Astrocyte of the spinal cord (primary cell): ENCODE measurements around the gene HOXA1.

Experiments
- DNase-seq: peaks from one replicate; pipeline ENCODE4 v3.0.0; 2011; ENCODE audit warnings: low read depth, low spot score
- H3K4me3 ChIP-seq: 2 replicates; pipeline ENCODE4 v1.5.1; 2011; ENCODE audit warnings: low read depth, mild to moderate bottlenecking, low read length, moderate library complexity
- in situ Hi-C: cut with HindIII; loops from 2 replicates; pipeline ENCODE4 v1.10.0; 2017; ENCODE audit warnings: low sequenced_read_pairs
- TF ChIP-seq, protein P1 (sequence below): IDR thresholded peaks from 2 replicates; pipeline ENCODE4 v1.5.1; 2012; ENCODE audit warnings: low read depth, mild to moderate bottlenecking, low read length, inconsistent platforms

The HOXA1 gene

GRCh38 chr7:27109466-27110185 is 13.8 kb upstream of the HOXA1 start:
- in situ Hi-C loops, result no loop called here
- TF ChIP-seq, protein P1, sequence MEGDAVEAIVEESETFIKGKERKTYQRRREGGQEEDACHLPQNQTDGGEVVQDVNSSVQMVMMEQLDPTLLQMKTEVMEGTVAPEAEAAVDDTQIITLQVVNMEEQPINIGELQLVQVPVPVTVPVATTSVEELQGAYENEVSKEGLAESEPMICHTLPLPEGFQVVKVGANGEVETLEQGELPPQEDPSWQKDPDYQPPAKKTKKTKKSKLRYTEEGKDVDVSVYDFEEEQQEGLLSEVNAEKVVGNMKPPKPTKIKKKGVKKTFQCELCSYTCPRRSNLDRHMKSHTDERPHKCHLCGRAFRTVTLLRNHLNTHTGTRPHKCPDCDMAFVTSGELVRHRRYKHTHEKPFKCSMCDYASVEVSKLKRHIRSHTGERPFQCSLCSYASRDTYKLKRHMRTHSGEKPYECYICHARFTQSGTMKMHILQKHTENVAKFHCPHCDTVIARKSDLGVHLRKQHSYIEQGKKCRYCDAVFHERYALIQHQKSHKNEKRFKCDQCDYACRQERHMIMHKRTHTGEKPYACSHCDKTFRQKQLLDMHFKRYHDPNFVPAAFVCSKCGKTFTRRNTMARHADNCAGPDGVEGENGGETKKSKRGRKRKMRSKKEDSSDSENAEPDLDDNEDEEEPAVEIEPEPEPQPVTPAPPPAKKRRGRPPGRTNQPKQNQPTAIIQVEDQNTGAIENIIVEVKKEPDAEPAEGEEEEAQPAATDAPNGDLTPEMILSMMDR, result no peak
- peak overlapping the region; percentile 20 for H3K4me3 ChIP-seq
- peak; percentile 40 for DNase-seq

DNA sequence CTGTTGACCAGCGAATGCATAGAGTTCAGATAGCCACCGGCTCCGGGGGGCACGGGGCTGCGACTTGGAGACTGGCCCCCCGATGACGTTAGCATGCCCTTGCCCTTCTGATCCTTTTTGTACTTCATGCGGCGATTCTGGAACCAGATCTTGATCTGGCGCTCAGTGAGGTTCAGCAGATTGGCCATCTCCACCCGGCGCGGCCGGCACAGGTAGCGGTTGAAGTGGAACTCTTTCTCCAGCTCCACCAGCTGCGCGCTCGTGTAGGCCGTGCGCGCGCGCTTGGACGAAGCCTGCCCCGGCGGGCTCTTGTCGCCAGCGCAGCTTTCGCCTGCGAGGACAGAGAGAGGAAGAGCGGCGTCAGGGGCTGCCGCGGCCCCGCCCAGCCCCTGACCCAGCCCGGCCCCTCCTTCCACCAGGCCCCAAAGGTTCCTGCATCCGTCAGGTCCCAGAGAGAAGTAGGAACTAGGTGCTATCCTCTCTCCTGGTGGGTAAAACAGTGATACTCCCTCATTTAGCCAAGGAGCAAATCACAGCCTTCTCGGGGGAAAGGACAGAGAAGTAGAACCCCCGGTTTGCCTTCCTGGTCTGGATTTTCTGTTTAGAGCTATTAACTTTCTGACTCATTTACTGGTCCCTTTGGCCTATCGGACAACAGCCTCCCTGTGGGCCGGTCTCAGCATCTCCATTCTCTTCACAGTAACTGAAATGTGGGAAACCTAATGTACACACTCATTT is 12.8 kb upstream of the HOXA1 start:
- peak; percentile 86 for DNase-seq
- in situ Hi-C loops, result no loop called here
- TF ChIP-seq, protein P1, result no peak
- H3K4me3 ChIP-seq, result peak overlapping the region; percentile 34

DNA sequence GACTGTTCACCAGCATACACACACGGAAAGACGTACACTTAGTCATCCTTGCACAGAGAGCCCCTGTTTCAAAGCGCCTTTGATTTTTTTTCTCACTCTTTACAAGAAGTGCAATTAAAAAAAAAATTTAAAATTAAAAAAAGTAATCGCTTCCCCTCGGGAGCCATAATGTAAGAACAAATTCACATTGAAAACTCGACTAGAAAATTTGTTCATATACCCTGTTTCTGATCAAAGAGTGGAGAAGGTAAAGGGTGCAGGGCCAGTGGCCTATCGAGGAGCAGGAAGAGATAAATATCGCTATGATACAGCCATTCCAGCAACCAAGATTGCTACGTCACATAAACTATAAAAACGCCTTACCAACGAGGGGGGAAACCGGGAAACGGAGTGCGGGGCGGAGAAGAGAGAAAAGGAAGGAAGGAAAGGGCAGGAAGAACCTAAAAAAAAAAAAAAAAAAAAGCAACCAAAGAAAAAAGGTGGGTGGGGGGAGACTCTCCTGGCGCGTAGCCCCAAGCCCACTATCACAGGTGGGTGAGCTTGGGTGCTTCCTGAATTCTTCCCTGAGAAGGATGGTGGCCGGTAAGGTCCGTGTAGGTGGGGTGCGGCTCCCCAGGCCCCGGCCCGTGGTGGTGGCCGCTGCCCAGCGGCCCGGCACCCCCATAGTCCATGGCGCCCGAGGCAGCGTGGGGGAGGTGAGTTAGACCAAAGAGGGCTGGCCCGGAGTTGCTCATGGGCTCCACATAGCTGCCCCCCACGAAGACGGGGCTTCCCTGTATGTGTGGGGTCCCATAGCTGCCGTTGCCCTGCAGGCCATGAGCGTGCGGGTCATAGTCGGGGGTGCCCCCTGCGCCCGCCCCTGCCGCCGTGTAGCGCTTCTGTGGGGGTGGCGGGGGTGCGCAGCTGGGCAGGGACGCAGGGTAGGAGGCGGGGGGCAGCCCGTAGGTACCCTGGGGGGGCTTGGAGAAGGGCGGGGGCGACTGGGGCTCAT is 11.9 kb upstream of the HOXA1 start:
- H3K4me3 ChIP-seq, result peak overlapping the region; percentile 34
- in situ Hi-C loops, result no loop called here
- peak; percentile 74 for DNase-seq

GRCh38 chr7:27106901-27107240 is 11.1 kb upstream of the HOXA1 start:
- in situ Hi-C loops, result no loop called here
- H3K4me3 ChIP-seq, result peak overlapping the region; percentile 34
- TF ChIP-seq, protein P1, result no peak
- DNase-seq, result peak; percentile 51

More for the DNA sequence above, 11.9 kb upstream of the HOXA1 start:
- TF ChIP-seq, protein P1, result no peak

DNA sequence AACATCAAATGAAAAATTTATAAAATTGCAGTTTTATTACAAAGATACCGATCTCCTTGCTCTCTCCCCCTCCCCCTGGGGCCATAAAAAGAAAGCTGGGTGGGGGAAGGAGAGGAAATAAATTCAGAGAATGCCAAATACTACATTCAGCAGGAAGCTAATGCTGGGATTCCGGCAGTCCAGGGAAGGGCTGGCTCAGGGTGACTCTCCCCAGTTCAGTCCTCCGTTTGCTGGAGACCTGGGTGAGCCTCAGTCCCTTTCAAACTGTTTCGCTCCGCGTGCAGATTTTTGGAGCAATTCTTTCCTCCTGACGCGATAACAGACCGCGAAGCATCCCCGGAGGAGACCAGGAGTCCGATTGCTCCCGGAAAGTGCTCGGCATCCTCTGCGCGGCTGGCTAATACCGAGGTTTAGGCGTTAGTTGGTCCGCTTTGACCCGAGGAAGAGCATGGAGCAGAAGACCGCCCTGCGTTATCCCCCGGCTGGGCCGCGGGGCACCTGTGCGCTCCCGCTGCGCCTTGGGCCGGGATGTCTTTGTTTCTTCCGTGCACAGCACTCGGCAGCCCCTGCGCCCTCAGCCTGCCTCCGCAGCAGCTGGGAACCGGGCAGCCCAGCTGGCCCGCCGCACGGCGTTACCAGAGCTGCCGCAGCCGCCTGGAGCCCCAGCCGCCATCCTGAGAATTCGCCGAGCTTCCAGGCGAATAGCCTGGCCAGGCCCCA is 10.5 kb upstream of the HOXA1 start:
- H3K4me3 ChIP-seq, result peak overlapping the region; percentile 34
- in situ Hi-C loops, result no loop called here
- DNase-seq, result peak; percentile 64
- TF ChIP-seq, protein P1, result no peak
